GM12864 (cell line): Measurements from ENCODE around the gene SLC5A1.
A peak's percentile ranks its signal among the peaks of the same experiment; 100 is the strongest.

Experiments
- DNase-seq: peaks from one replicate; pipeline ENCODE4 v3.0.0-alpha.2; 2011; ENCODE audit warnings: low read depth
- H3K4me3 ChIP-seq: 2 replicates; pipeline ENCODE4 v1.5.1; 2011; ENCODE audit warnings: mild to moderate bottlenecking, low read depth, low read length, control low read depth
- TF ChIP-seq, protein P1 (sequence below): IDR thresholded peaks from 2 replicates; pipeline ENCODE4 v1.5.1; 2011; ENCODE audit warnings: low read depth, mild to moderate bottlenecking, moderate library complexity, low read length, control low read depth, inconsistent platforms; ENCODE audit errors: missing control alignments

SLC5A1 gene

DNA sequence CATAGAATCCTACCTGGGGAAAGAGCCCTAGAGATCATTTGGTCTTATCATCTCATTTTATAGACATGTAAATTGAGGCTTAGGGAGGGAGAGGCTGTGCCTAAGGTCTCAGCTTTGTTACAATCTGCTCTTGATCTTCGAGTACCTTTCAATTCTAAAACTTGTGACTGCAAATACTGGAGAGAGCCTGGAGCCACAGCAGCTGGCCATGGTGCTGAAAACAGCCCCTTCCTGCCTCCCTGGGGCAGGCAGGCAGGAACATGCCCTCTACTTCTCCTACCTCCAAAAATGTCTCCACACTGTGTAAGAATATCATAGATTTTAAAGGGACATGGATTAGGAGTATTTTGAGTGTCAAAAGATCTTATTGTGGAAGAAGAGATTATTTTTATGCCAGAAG lies 63.9 kb downstream of the SLC5A1 start:
- no peak for DNase-seq
- TF ChIP-seq, protein P1, sequence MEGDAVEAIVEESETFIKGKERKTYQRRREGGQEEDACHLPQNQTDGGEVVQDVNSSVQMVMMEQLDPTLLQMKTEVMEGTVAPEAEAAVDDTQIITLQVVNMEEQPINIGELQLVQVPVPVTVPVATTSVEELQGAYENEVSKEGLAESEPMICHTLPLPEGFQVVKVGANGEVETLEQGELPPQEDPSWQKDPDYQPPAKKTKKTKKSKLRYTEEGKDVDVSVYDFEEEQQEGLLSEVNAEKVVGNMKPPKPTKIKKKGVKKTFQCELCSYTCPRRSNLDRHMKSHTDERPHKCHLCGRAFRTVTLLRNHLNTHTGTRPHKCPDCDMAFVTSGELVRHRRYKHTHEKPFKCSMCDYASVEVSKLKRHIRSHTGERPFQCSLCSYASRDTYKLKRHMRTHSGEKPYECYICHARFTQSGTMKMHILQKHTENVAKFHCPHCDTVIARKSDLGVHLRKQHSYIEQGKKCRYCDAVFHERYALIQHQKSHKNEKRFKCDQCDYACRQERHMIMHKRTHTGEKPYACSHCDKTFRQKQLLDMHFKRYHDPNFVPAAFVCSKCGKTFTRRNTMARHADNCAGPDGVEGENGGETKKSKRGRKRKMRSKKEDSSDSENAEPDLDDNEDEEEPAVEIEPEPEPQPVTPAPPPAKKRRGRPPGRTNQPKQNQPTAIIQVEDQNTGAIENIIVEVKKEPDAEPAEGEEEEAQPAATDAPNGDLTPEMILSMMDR = no peak
- no peak overlapping the region for H3K4me3 ChIP-seq

DNA sequence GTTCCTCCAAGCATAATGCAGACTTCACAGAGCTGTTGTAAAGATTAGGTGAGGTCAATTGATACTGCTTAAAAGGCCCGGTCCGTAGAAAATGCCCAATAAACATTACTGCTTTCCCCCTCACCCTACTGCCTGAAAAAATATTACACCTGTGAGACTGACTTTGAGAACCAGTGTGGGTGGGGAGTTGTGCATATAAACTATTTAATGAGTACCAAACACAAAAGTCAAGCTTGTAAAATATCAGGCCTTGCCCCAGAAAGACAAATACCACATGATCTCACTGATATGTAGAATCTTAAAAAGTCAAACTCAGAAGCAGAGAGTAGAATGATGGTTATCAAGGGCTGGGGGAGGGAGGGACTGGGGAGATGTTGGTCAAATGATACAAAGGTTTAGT lies 69.3 kb downstream of the SLC5A1 start:
- TF ChIP-seq, protein P1 = no peak
- H3K4me3 ChIP-seq = no peak overlapping the region

DNA sequence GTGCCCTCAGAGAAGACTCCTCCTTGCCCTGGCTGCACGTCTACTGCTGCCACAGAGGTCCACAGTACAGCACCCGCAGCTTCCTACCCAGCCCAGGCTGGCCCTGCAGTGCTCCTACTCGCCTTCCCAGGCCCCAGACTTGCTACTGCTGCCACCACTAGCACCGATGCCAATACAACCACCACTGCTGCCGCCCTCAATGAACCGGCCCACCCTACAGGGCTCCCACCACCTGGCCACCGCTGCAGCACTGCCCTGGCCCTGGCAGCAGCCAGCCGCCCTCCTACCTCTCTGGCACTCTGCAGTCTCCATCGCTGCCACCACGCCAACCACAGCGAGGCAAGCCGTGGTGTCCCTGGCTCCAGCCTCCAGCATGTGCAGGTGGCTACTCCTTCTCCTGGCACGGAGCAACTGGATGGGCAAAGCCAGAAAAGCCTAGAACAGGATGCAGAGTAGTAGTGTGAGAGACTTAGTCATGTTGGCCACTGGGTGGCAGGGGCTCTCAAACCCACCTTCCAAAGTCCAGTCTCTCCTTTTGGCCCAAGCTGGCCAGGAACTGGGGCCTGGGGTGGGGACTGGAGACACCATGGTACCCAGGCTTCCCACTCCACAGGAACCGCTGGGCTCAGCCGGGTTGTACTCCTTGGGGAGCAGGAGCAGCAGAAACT lies 76.6 kb downstream of the SLC5A1 start:
- no peak for DNase-seq
- no peak overlapping the region for H3K4me3 ChIP-seq
- TF ChIP-seq, protein P1 = no peak

More for the DNA sequence above, 69.3 kb downstream of the SLC5A1 start:
- no peak for DNase-seq

DNA sequence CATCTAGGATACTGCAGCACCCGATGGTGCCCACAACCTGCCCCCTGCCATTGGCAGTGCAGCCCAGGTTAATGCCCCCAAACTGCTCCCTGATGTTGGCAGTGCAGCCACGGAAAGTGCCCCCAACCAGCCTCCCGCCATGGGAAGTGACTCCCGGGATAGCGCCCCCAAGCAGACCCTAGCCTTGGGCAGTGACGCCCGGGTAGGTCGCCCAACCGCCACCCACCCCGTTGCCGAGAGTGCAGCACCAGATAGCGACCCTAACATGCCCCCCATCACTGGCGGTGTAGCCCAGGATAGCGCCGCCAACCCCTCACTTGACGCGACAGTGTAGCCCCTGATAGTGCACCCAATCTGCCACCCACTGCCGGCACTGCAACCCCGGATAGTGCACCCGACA lies 77.5 kb downstream of the SLC5A1 start:
- TF ChIP-seq, protein P1 = no peak
- no peak overlapping the region for H3K4me3 ChIP-seq
- DNase-seq = no peak

DNA sequence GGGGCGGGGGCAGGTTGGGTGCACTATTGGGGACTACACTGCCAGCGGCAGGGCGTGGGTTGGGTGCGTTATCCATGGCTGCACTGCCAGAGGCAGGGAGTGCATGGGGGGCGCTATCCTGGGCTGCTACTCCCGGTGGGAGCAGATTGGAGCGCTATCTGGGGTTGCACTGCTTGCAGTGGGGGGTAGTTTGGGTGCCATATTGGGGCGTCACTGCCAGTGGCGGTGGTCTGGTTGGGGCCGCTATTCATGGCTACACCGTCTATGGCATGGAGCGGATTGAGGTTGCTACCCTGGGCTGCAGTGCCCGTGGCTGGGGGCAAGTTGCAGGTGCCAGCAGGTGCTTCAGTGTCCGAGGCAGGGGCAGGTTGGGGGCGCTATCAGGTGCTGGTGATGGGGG lies 79.8 kb downstream of the SLC5A1 start:
- no peak overlapping the region for H3K4me3 ChIP-seq
- no peak for DNase-seq
- TF ChIP-seq, protein P1 = no peak

DNA sequence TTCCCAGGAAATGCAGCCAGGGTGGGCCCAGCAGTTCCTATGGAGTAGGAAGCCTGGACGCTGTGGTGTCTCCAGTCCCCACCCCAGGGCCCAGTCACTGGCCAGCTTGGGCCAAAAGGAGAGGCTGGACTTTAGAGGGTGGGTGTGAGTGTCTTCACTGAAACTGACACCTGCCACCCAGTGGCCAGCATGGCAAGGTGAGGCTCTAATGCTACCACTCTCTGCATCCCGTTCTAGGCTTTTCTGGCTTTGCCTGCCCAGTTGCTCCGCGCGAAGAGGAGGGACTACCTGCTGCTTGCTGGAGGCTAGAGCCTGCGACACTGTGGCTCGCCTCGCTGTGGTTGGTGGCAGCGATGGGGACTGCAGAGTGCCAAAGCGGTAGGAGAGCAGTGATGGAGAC lies 80.6 kb downstream of the SLC5A1 start:
- H3K4me3 ChIP-seq = no peak overlapping the region
- no peak for DNase-seq
- TF ChIP-seq, protein P1 = peak; percentile 33

DNA sequence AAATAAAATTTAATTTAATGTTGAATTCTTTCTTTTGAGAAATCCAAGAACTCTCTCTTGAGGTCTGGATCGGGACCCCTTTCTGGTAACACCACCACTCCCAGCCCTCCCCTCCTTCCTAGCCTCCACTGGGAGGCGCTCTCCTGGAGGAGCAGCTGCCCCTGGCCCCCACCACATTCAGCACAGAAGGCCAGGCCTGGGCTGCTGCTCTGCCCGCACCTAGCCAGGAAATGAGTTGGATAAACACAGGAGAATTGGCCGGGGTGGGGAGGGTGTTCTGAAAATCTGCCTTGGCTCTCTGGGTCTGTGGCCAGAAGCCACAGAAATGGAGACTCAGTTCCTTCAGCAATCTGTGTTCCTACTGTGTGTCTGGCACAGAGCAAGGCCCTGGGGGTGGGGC lies 84.8 kb downstream of the SLC5A1 start:
- H3K4me3 ChIP-seq = no peak overlapping the region
- DNase-seq = no peak
- TF ChIP-seq, protein P1 = peak; percentile 8
